Mesenchymal stem cell (in vitro differentiated cells and primary cell): ENCODE data around the gene NOX3.

ENCODE experiments used
- DNase-seq: peaks from one replicate; pipeline ENCODE4 v3.0.0-alpha.2; 2013
- H2AFZ ChIP-seq: one replicate; pipeline ENCODE4 v1.6.1; 2013; ENCODE audit warnings: low read depth, mild to moderate bottlenecking, control low read depth, inconsistent platforms, low read length, moderate library complexity
- H2AK5ac ChIP-seq: 2 replicates; pipeline ENCODE4 v1.6.1; 2013; ENCODE audit warnings: low read length, moderate library complexity, mild to moderate bottlenecking, inconsistent platforms; ENCODE audit not compliant: severe bottlenecking
- H2BK120ac ChIP-seq: one replicate; pipeline ENCODE4 v1.6.1; 2013; ENCODE audit warnings: low read depth, mild to moderate bottlenecking, inconsistent platforms, low read length, moderate library complexity
- H2BK12ac ChIP-seq, 2 experiments: one replicate each; pipeline ENCODE4 v1.6.1; 2013; ENCODE audit warnings: inconsistent platforms in 2 of 2, low read length in 2 of 2, mild to moderate bottlenecking in 2 of 2, moderate library complexity in 2 of 2, control low read depth in 1 of 2
- H2BK15ac ChIP-seq: one replicate; pipeline ENCODE4 v1.6.1; 2013; ENCODE audit warnings: mild to moderate bottlenecking, low read depth, inconsistent platforms; ENCODE audit not compliant: poor library complexity, severe bottlenecking
- H2BK5ac ChIP-seq: 2 replicates; pipeline ENCODE4 v1.6.1; 2013; ENCODE audit warnings: low read depth, mild to moderate bottlenecking, low read length, control low read depth, inconsistent platforms; ENCODE audit not compliant: poor library complexity, severe bottlenecking
- H3K14ac ChIP-seq, 2 experiments: one replicate each; pipeline ENCODE4 v1.6.1; 2013; ENCODE audit warnings: inconsistent platforms in 2 of 2, low read length in 2 of 2, control low read depth in 1 of 2, mild to moderate bottlenecking in 1 of 2, moderate library complexity in 1 of 2
- H3K18ac ChIP-seq, 2 experiments: one replicate each; pipeline ENCODE4 v1.6.1; 2013; ENCODE audit warnings: inconsistent platforms in 2 of 2, low read length in 2 of 2, control low read depth in 1 of 2, low read depth in 1 of 2, mild to moderate bottlenecking in 1 of 2
- H3K23ac ChIP-seq, 2 experiments: one replicate each; pipeline ENCODE4 v1.6.1; 2013; ENCODE audit warnings: inconsistent platforms in 2 of 2, low read length in 2 of 2, mild to moderate bottlenecking in 2 of 2, moderate library complexity in 2 of 2, control low read depth in 1 of 2
- H3K27ac ChIP-seq: 2 replicates; pipeline ENCODE4 v1.5.1; 2013; ENCODE audit warnings: mild to moderate bottlenecking, moderate library complexity, low read length, control low read depth, inconsistent platforms; ENCODE audit not compliant: poor library complexity, severe bottlenecking
- H3K27me3 ChIP-seq, 2 experiments: 2 replicates each; pipeline versions ENCODE4 v1.6.1 to v1.7.0; 2013; ENCODE audit warnings: low read length in 2 of 2, mild to moderate bottlenecking in 2 of 2, moderate library complexity in 2 of 2, control low read depth in 1 of 2, inconsistent platforms in 1 of 2; ENCODE audit not compliant: control insufficient read depth in 1 of 2, insufficient read depth in 1 of 2
- H3K36me3 ChIP-seq, 2 experiments: 2 replicates each; pipeline versions ENCODE4 v1.6.1 to v1.7.0; 2013; ENCODE audit warnings: low read length in 2 of 2, control low read depth in 1 of 2, inconsistent platforms in 1 of 2, low read depth in 1 of 2, mild to moderate bottlenecking in 1 of 2; ENCODE audit not compliant: insufficient read depth in 2 of 2, control insufficient read depth in 1 of 2
- H3K4ac ChIP-seq, 2 experiments: one replicate each; pipeline ENCODE4 v1.6.1; 2013; ENCODE audit warnings: inconsistent platforms in 2 of 2, low read length in 2 of 2, mild to moderate bottlenecking in 2 of 2, moderate library complexity in 2 of 2, control low read depth in 1 of 2, low read depth in 1 of 2
- H3K4me1 ChIP-seq: 2 replicates; pipeline ENCODE4 v1.6.1; 2013; ENCODE audit warnings: low read depth, low read length, control low read depth; ENCODE audit not compliant: control insufficient read depth, insufficient read depth
- H3K4me2 ChIP-seq: 2 replicates; pipeline ENCODE4 v1.6.1; 2013; ENCODE audit warnings: low read length, mild to moderate bottlenecking, inconsistent platforms; ENCODE audit not compliant: poor library complexity, severe bottlenecking
- H3K4me3 ChIP-seq, 2 experiments: 2 replicates each; pipeline versions ENCODE4 v1.5.1 to v1.7.0; 2013; ENCODE audit warnings: low read length in 2 of 2, mild to moderate bottlenecking in 2 of 2, control low read depth in 1 of 2, low read depth in 1 of 2; ENCODE audit not compliant: insufficient read depth in 1 of 2
- H3K79me1 ChIP-seq: replicated peaks from 2 replicates; pipeline ENCODE4 v1.6.1; 2013; ENCODE audit warnings: mild to moderate bottlenecking, control low read depth, low read length, inconsistent platforms; ENCODE audit not compliant: poor library complexity, severe bottlenecking
- H3K9ac ChIP-seq: 2 replicates; pipeline ENCODE4 v1.7.0; 2013; ENCODE audit warnings: mild to moderate bottlenecking, low read length, moderate library complexity
- H3K9me3 ChIP-seq: 2 replicates; pipeline ENCODE4 v1.7.0; 2013; ENCODE audit warnings: mild to moderate bottlenecking, low read length; ENCODE audit not compliant: control insufficient read depth
- H4K8ac ChIP-seq: one replicate; pipeline ENCODE4 v1.6.1; 2013; ENCODE audit warnings: inconsistent platforms, mild to moderate bottlenecking, low read length, moderate library complexity
- H4K91ac ChIP-seq: one replicate; pipeline ENCODE4 v1.6.1; 2013; ENCODE audit warnings: mild to moderate bottlenecking, low read length, inconsistent platforms
- WGBS: methylation state at CpG from one replicate; pipeline ENCODE4 v1.1.7; 2013; ENCODE audit warnings: mixed read lengths; 5-methylcytosine and 5-hydroxymethylcytosine counted together

NOX3 gene

DNA sequence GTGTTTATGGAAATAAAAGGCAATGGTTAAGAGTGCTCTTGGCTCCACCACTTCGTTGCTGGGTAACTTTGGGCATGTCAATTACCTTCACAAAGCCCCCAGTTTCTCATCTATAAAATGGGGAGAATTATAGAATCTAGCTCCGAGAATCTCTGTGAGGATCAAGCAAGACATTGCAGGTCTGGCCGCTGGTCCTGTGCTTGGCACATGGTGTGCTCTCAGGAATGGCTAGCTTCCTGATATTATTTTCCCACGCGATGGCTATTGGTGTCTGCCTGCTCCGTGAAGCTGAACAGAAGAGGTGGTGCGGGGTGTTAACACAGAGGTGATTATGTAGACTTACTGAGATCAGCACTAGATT lies 57.0 kb downstream of the NOX3 start:
- H2BK15ac ChIP-seq: no peak overlapping the region
- H3K9ac ChIP-seq: no peak overlapping the region
- H3K18ac ChIP-seq: no peak overlapping the region
- no peak overlapping the region for H3K4me2 ChIP-seq
- no peak overlapping the region for H2BK12ac ChIP-seq
- no peak overlapping the region for H2AFZ ChIP-seq
- H3K79me1 ChIP-seq: no peaks in the 10 kb centered on the region
- WGBS: 93% methylated on average over 7 of the region's 7 CpGs
- no peak for DNase-seq
- H2AK5ac ChIP-seq: no peak overlapping the region
- no peak overlapping the region for H3K4ac ChIP-seq
- no peak overlapping the region for H3K23ac ChIP-seq
- no peak overlapping the region for H4K8ac ChIP-seq
- H3K9me3 ChIP-seq: no peaks in the 10 kb centered on the region
- H3K27ac ChIP-seq: no peak overlapping the region
- no peak overlapping the region for H2BK120ac ChIP-seq
- no peaks in the 10 kb centered on the region for H3K36me3 ChIP-seq
- H2BK5ac ChIP-seq: no peak overlapping the region
- no peaks in the 10 kb centered on the region for H3K27me3 ChIP-seq
- H3K4me3 ChIP-seq: no peak overlapping the region
- H3K4me1 ChIP-seq: no peaks in the 10 kb centered on the region
- no peak overlapping the region for H4K91ac ChIP-seq
- no peak overlapping the region for H3K14ac ChIP-seq

DNA sequence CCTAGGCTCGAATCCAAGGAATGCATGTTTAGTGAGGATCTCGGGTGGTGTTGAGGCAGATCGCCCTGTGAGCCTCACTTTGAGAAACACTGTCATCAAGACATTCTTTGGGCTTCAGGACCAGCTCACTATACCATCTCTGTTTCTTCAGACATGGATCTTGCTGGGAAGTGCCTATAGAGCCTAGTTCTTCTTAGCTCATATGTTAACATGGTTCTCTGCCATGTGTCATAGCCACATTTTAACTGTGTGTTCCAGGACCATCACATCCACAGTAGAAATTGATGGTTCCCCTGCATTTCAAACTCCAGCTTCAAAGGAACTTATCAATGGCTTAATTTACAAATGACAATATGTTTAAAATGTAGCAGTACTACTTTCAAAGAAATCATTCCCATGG lies 57.4 kb downstream of the NOX3 start:
- Histone ChIP-seq H3K27ac (no peak overlapping the region), H3K4me2 (no peak overlapping the region), H2AK5ac (no peak overlapping the region), H3K36me3 (no peaks in the 10 kb centered on the region), H2BK5ac (no peak overlapping the region), H3K9ac (no peak overlapping the region), H3K23ac (no peak overlapping the region), H3K14ac (no peak overlapping the region), H3K18ac (no peak overlapping the region), H4K91ac (no peak overlapping the region), H3K4me1 (no peaks in the 10 kb centered on the region), H2AFZ (no peak overlapping the region), H3K9me3 (no peaks in the 10 kb centered on the region), H2BK120ac (no peak overlapping the region), H3K79me1 (no peaks in the 10 kb centered on the region), H2BK12ac (no peak overlapping the region), H4K8ac (no peak overlapping the region), H3K27me3 (no peaks in the 10 kb centered on the region), H3K4ac (no peak overlapping the region), H3K4me3 (no peak overlapping the region), H2BK15ac (no peak overlapping the region)
- no peak for DNase-seq
- WGBS: 95% methylated on average over 3 of the region's 3 CpGs

DNA sequence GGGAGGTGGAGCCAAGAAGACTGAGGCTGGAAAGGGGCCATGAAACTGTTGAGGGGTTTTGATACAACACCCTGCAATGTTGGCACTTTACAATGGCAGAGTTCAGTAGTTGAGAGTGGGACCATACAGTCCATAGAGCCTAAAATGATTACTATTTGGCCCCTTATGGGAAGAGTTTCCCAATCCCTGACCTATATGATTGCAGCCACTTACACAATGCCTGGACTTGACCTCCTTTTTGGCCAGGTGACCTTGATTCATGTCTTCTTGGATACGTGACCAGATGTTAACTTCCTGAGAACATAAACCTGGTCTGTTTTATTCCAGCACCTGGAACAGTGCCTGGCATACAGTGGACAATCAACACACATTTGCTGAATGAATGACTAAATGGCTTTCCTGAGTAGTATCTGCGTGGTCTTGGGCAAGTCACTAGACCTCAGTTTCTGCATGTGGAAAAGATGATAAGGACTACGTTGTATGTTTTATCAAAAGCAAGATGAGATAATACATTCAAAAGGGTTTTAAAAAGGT lies 58.4 kb downstream of the NOX3 start:
- Histone ChIP-seq H3K18ac (no peak overlapping the region), H3K9ac (no peak overlapping the region), H2BK120ac (no peak overlapping the region), H3K27ac (no peak overlapping the region), H4K8ac (no peak overlapping the region), H4K91ac (no peak overlapping the region), H3K4me3 (no peak overlapping the region), H2AFZ (no peak overlapping the region), H3K36me3 (no peaks in the 10 kb centered on the region), H3K9me3 (no peaks in the 10 kb centered on the region), H3K27me3 (no peaks in the 10 kb centered on the region), H2BK12ac (no peak overlapping the region), H3K4me1 (no peaks in the 10 kb centered on the region), H2BK15ac (no peak overlapping the region), H3K14ac (no peak overlapping the region), H3K4me2 (no peak overlapping the region), H3K79me1 (no peaks in the 10 kb centered on the region), H2AK5ac (no peak overlapping the region), H2BK5ac (no peak overlapping the region), H3K23ac (no peak overlapping the region), H3K4ac (no peak overlapping the region)
- no peak for DNase-seq
- WGBS: 97% methylated on average over 2 of the region's 3 CpGs

DNA sequence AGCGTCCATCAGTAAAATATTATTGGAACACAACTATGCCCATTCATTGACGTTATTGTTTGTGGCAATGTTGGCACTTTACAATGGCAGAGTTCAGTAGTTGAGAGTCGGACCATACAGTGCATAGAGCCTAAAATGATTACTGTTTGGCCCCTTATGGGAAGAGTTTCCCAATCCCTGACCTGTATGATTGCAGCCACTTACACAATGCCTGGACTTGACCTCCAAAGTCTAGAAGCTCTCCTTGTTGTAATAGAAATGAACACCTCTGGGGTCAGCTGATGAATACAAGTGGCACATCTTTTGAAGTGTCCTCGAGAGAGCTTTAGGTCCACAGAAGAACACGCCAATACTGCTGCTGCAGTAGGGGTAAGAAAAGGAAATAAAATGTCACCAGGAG lies 59.0 kb downstream of the NOX3 start:
- no peak overlapping the region for H2BK120ac ChIP-seq
- no peak overlapping the region for H2AK5ac ChIP-seq
- H4K8ac ChIP-seq: no peak overlapping the region
- no peak overlapping the region for H2BK12ac ChIP-seq
- H3K4me2 ChIP-seq: no peak overlapping the region
- WGBS: 87% methylated on average over 3 of the region's 5 CpGs
- H3K36me3 ChIP-seq: no peaks in the 10 kb centered on the region
- no peaks in the 10 kb centered on the region for H3K27me3 ChIP-seq
- H3K4ac ChIP-seq: no peak overlapping the region
- no peaks in the 10 kb centered on the region for H3K79me1 ChIP-seq
- no peak overlapping the region for H2BK5ac ChIP-seq
- H2AFZ ChIP-seq: no peak overlapping the region
- H3K9me3 ChIP-seq: no peaks in the 10 kb centered on the region
- H3K18ac ChIP-seq: no peak overlapping the region
- no peak overlapping the region for H3K27ac ChIP-seq
- DNase-seq: no peak
- H2BK15ac ChIP-seq: no peak overlapping the region
- no peak overlapping the region for H3K14ac ChIP-seq
- H3K4me1 ChIP-seq: no peaks in the 10 kb centered on the region
- no peak overlapping the region for H3K9ac ChIP-seq
- H3K4me3 ChIP-seq: no peak overlapping the region
- H4K91ac ChIP-seq: no peak overlapping the region
- no peak overlapping the region for H3K23ac ChIP-seq
